GM18951 (cell line): Measurements from ENCODE around the gene CD6.

Experiments
- POLR2A ChIP-seq: IDR thresholded peaks from 4 replicates; pipeline ENCODE4 v1.6.1; 2011; ENCODE audit warnings: mild to moderate bottlenecking; ENCODE audit not compliant: insufficient read length, insufficient read depth; ENCODE audit errors: extremely low read depth
- in situ Hi-C: fragments of 300-500 bp; cut with MboI; formaldehyde crosslinking; loops from one replicate; pipeline ENCODE4 v1.12.0; 2022; ENCODE audit warnings: low sequenced_read_pairs, mixed read lengths, inconsistent platforms; ENCODE audit not compliant: unreplicated experiment

Gene CD6, protein sequence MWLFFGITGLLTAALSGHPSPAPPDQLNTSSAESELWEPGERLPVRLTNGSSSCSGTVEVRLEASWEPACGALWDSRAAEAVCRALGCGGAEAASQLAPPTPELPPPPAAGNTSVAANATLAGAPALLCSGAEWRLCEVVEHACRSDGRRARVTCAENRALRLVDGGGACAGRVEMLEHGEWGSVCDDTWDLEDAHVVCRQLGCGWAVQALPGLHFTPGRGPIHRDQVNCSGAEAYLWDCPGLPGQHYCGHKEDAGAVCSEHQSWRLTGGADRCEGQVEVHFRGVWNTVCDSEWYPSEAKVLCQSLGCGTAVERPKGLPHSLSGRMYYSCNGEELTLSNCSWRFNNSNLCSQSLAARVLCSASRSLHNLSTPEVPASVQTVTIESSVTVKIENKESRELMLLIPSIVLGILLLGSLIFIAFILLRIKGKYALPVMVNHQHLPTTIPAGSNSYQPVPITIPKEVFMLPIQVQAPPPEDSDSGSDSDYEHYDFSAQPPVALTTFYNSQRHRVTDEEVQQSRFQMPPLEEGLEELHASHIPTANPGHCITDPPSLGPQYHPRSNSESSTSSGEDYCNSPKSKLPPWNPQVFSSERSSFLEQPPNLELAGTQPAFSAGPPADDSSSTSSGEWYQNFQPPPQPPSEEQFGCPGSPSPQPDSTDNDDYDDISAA

DNA sequence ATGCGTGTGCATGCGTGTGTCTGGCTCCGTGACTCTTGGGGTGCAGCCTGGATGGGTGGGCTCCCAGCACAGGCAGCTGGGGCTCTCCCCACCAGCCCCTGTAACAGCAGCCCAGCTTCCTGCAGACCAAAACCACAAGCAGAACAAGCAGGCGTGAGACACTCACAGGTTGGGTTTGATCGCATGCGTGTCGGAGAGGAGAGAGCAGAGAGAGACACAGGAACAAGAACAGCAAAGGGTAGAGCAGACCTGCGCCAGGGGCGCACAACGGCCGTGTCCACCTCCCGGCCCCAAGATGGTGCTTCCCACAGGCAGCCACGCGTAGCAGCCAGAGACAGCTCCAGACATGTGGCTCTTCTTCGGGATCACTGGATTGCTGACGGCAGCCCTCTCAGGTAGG lies at the start of gene CD6:
Gene CD6, plus strand, starts transcription at position 161 of the 400 bp plus-strand sequence. Its CDS starts 186 bp downstream, at position 347.
- TF ChIP-seq POLR2A = no peak
- in situ Hi-C loops = no loop called here

DNA sequence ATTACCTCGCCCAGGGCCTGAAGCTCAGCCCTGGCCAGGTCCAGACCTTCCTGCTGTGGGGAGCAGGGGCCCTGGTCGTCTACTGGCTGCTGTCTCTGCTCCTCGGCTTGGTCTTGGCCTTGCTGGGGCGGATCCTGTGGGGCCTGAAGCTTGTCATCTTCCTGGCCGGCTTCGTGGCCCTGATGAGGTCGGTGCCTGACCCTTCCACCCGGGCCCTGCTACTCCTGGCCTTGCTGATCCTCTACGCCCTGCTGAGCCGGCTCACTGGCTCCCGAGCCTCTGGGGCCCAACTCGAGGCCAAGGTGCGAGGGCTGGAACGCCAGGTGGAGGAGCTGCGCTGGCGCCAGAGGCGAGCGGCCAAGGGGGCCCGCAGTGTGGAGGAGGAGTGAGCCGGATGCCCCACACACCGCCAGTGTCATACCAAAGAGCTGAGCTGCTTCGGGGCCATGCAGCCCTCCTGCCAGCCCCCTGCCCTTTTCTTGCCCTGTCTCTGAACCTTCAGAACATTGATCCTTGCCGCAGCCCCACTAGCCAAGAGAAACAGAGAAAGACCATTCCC lies 49.6 kb upstream of the CD6 start:
- in situ Hi-C loops = no loop called here
- no peak for TF ChIP-seq POLR2A

DNA sequence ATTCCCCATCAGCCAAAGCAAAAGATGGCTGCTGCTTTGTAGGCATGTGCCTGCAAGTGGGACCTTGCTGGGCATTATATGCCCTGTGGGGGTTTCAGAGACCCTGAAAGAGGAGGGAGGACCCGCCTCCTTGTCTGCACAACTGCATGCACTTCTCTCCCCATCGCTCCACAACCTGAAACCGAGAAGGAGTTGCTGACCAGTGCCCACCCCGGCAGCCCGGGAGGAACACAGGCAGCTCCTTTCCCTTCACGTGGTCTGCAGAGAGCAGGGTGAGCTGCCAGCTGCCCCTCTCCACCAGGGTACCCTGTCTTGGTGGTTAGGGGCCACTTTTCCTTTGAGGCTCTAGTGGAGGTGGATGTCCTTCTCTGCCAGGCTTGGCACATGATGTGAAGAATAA lies 48.6 kb upstream of the CD6 start:
- TF ChIP-seq POLR2A = no peak
- in situ Hi-C loops = no loop called here

DNA sequence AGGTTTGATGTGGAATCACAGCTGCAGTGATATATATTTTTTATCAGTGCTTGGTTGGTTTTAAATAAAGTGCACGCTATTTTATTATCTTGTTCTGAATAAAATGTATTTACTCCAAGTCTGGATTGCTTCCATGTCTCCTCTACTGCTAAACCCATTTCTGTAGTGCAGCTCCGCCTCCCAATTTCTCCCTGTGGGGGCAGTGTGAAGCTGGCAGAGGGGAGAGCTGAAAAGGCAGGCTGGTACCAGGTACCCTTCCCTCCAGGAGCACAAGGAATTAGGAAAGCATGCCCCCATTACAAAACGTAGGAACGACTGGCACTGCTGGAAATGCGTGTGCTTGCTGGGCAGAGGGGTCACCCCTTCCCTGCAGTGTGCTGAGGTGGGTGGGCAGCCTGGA lies 48.2 kb upstream of the CD6 start:
- in situ Hi-C loops = no loop called here
- no peak for TF ChIP-seq POLR2A

DNA sequence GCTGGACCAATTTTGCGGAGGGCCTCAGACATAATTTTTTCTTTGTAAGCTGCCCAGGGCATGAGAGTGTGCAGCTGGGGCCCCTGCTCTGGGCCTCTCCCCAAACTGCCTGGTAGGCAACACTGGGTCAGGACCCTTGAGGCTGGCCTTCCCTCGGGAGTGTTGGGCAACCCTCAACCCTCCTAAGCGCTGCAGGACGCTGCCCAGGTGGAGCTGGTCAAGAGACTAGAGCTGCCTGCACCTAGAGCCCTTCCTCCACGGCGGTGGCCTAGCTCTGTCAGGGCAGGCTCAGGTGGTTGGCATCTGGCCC lies 47.7 kb upstream of the CD6 start:
- no peak for TF ChIP-seq POLR2A
- in situ Hi-C loops = no loop called here

DNA sequence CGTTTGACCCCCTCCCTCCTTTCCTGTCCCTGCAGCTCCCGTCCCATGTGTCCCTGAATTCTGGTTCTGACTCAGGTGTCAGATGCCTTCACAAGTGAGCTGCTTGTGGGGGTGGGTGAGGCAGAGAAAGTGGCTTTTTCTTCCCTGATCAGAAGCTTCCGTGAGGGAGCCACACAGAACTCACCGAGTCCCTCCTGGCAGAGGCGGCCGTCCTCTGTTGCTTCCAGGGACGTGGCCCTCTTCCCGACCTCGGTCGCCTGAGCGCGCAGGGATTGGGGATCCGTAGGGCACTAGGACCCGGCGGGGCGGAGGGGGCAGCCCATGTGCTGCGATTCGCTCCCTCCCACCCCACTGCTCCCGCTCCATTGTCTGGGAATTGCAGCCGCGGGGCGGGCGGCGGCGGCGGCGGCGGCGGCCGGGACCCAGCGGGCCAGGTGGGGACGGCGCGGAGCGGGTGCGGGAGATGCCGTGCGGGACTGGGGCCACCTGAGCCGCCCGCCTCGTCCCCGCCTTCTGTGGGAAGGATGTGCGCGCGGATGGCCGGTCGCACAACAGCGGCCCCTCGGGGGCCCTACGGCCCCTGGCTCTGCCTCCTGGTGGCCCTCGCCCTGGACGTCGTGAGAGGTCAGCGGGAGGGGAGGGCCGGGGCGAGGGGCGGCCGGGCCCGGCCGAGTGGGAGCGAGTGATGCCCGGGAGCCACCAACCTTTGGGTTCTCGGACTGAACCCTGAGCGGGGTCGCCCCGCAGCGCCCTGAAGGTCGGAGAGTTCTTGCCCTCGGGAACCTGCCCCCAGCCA lies 47.2 kb upstream of the CD6 start, which contains the start of gene TMEM132A:
Gene TMEM132A, plus strand, starts transcription at position 351 of the 796 bp plus-strand sequence. Its CDS starts 174 bp downstream, at position 525.
- in situ Hi-C loops = no loop called here
- TF ChIP-seq POLR2A = peak; percentile 27

DNA sequence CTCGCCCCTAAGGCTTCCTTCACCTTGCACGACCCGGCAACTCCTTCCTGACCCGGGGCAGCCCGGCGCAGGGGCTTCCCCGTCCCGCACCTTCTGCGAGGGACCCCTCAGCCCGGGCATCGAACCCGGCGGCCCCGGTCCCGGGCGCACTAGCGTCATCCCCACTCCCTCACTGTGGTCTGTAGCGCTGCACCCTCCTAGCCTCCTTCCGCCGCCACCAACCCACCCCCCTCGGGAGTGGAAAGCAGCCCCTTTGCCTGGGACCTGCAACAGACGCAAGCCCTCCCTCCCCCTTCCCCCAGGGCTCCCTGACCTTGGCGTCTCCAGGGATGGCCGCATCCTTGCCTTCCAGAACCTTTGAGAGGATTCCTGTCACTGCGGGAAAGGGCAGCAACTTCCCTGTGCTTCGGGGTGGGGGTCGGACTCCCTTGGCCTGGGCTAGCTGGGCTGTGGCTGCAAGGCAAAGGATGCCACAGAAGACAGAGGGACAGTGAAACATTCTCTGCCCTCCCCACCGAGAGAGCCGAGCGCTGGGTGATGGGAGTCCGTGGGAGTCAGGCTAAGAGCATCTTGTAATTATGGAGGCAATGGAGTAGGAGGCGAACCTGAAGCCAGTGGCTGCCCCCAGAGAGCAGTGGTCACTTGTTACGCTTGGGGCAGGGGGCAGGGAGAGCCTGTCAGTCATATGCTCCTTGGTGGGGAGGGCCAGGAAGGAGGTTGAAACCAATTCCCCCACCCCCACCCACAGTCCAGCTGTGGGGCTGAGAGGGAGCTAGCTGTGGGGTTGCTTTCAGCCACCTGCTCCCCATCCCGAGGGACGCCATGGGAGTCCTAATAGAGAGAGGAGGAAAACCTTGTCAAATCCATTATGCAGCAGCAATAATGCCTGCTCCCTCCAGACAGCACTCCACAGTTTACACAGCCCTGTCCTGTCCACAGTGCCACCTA lies 46.3 kb upstream of the CD6 start:
- TF ChIP-seq POLR2A = no peak
- in situ Hi-C loops = no loop called here

DNA sequence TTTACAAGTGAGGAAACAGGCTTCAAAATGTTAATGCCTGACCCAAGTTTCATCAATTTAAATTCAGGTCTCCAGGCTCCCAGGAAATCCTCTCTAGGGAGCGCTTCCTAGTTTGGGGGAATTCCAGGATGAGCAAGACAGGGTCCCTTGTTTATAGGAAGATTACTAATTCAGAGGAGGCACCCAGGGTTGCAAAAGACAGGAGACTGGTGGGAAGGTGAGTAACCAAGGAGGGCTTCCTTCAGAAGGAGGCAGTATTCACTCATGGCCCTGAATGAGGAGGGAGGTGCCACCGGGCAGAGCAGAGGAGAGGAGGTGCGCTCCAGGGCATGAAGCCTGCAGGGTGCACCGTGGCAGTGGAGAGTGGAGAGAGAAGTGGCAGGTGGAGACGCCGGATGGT lies 45.6 kb upstream of the CD6 start:
- in situ Hi-C loops = no loop called here
- TF ChIP-seq POLR2A = no peak

DNA sequence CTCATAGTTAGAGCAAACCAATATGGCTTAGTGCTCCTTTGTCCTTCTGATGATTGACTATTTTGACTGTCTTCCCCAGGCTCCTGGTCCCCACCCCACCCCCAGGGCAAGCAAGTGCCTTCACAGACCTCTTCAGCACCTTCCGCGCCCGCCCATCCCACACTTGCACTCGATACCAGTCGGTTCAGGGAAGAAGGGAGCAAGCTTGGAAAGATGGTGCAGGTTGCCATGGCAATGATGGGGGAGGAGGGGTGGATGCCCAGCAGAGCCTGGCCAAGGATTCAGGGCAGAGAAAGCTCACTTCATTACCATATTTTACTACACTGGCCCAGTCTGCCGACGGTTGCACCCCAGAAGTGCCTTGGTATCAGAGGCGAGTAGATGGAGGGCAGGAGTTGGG lies 45.0 kb upstream of the CD6 start:
- TF ChIP-seq POLR2A = no peak

DNA sequence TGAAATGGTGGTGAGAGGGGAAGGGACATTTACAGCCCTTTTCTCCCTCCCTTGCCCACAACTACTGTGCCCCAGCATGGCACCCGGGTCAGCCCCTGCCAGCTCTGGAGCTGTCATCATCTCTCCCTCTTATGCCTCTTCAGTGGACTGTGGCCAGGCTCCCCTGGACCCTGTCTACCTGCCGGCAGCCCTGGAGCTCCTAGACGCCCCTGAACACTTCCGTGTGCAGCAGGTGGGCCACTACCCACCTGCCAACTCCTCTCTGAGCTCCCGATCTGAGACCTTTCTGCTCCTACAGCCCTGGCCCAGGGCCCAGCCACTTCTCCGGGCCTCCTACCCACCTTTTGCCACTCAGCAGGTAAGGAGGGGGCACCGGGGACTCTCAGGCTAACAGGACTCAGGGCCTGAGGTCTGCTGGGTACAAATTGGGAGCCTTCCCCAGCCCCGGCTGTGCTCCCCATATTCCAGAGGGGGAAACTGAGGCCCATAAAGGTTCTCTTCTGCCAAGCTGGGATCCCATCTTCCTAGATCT lies 44.4 kb upstream of the CD6 start:
- no peak for TF ChIP-seq POLR2A
- in situ Hi-C loops = no loop called here

More for the DNA sequence above, 45.0 kb upstream of the CD6 start:
- in situ Hi-C loops = no loop called here

DNA sequence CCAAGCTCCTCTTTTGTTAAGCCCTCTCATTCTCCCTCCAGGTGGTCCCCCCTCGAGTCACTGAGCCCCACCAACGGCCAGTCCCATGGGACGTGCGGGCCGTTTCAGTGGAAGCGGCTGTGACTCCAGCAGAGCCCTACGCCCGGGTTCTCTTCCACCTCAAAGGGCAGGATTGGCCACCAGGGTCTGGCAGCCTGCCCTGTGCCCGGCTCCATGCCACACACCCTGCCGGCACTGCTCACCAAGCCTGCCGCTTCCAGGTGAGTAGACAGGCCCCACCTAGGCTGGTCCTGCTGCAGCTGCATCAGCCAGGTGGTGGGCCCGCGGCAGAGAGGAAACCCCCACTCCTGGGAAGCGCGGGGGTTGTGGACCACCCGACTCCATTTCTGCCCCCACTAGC lies 43.9 kb upstream of the CD6 start:
- TF ChIP-seq POLR2A = no peak
- in situ Hi-C loops = no loop called here

DNA sequence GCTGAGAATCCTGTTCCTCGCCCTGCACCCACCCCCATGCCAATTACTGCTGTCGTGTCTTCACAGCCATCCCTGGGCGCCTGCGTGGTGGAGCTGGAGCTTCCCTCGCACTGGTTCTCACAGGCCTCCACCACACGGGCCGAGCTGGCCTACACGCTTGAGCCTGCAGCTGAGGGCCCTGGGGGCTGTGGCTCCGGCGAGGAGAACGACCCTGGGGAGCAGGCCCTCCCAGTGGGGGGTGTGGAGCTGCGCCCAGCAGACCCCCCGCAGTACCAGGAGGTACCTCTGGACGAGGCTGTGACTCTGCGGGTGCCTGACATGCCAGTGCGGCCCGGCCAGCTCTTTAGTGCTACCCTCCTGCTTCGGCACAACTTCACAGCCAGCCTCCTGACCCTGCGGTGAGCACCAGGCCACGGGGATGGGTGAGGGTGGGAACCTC lies 42.9 kb upstream of the CD6 start:
- in situ Hi-C loops = no loop called here
- no peak for TF ChIP-seq POLR2A
